HEK293 (cell line): ENCODE data around the gene SHANK2.

Experiments used
- CTCF ChIA-PET: fragments of 350-600 bp; formaldehyde crosslinking; extraction: SDS; loops from one replicate; lab custom pipeline; 2021; ENCODE audit warnings: antibody characterized with exemption; lab: Yijun Ruan, JAX
- POLR2A ChIA-PET: fragments of 300-600 bp; formaldehyde crosslinking; extraction: SDS; loops from one replicate; lab custom pipeline; 2020; ENCODE audit warnings: antibody characterized with exemption, inconsistent platforms; lab: Yijun Ruan, JAX
- H3K27ac ChIP-seq: fragments of 200-500 bp; sonication (Bioruptor generic); 2 replicates; pipeline ENCODE4 v1.5.1; 2014; ENCODE audit warnings: low read depth, low read length, control low read depth, inconsistent platforms; ENCODE audit errors: extremely low read depth
- H3K36me3 ChIP-seq, 2 experiments: fragments of 200-500 bp in 1 of 2; sonication (Bioruptor generic) in 1 of 2; 1 replicate in 1 of 2; 2 replicates in 1 of 2; pipeline ENCODE4 v1.5.1; 2014 to 2017; ENCODE audit warnings: inconsistent platforms in 2 of 2, low read length in 2 of 2; ENCODE audit not compliant: control insufficient read depth in 2 of 2, insufficient read depth in 1 of 2
- H3K4me1 ChIP-seq: fragments of 200-500 bp; sonication (Bioruptor generic); 2 replicates; pipeline ENCODE4 v1.5.1; 2014; ENCODE audit warnings: mild to moderate bottlenecking, low read length, inconsistent platforms; ENCODE audit not compliant: control insufficient read depth, insufficient read depth
- H3K4me3 ChIP-seq: 2 replicates; pipeline ENCODE4 v1.5.1; 2011; ENCODE audit warnings: low read depth, mild to moderate bottlenecking, control low read depth, low read length, moderate library complexity
- H3K9me3 ChIP-seq: fragments of 200-500 bp; sonication (Bioruptor generic); 2 replicates; pipeline ENCODE4 v1.5.1; 2014; ENCODE audit warnings: low read depth, low read length, inconsistent platforms; ENCODE audit not compliant: control insufficient read depth, insufficient read depth
- HOXA7 ChIP-seq: sonication (generic); formaldehyde crosslinking; IDR thresholded peaks from 2 replicates; pipeline ENCODE4 v1.8.1; 2022; ENCODE audit warnings: missing genetic modification reagents, borderline replicate concordance
- KLF10 ChIP-seq: fragments of 450-650 bp; IDR thresholded peaks from 2 replicates; pipeline ENCODE4 v1.5.1; 2018; ENCODE audit warnings: missing biosample characterization, mild to moderate bottlenecking, missing genetic modification characterization
- OSR2 ChIP-seq: fragments of 450-650 bp; formaldehyde crosslinking; IDR thresholded peaks from 2 replicates; pipeline ENCODE4 v1.5.1; 2016; ENCODE audit warnings: missing biosample characterization, missing genetic modification characterization
- OVOL3 ChIP-seq: fragments of 450-650 bp; formaldehyde crosslinking; IDR thresholded peaks from 2 replicates; pipeline ENCODE4 v1.5.1; 2016; ENCODE audit warnings: missing biosample characterization, missing genetic modification characterization
- RBAK ChIP-seq: fragments of 450-650 bp; formaldehyde crosslinking; IDR thresholded peaks from 2 replicates; pipeline ENCODE4 v1.5.1; 2016; ENCODE audit warnings: missing biosample characterization, missing genetic modification characterization
- YY1 ChIP-seq: fragments of 450-650 bp; formaldehyde crosslinking; IDR thresholded peaks from 2 replicates; pipeline ENCODE4 v1.5.1; 2018; ENCODE audit warnings: missing biosample characterization, missing genetic modification characterization
- ZNF138 ChIP-seq: fragments of 450-650 bp; formaldehyde crosslinking; IDR thresholded peaks from 2 replicates; pipeline ENCODE4 v1.5.1; 2016; ENCODE audit warnings: missing biosample characterization, missing genetic modification characterization, borderline replicate concordance
- ZNF169 ChIP-seq: fragments of 450-650 bp; formaldehyde crosslinking; IDR thresholded peaks from 2 replicates; pipeline ENCODE4 v1.5.1; 2016; ENCODE audit warnings: missing biosample characterization, missing genetic modification characterization
- ZNF174 ChIP-seq: fragments of 450-650 bp; formaldehyde crosslinking; IDR thresholded peaks from 2 replicates; pipeline ENCODE4 v1.5.0; 2017; ENCODE audit warnings: missing biosample characterization, mild to moderate bottlenecking, missing genetic modification characterization
- ZNF23 ChIP-seq: fragments of 450-650 bp; formaldehyde crosslinking; IDR thresholded peaks from 2 replicates; pipeline ENCODE4 v1.5.1; 2016; ENCODE audit warnings: missing biosample characterization, missing genetic modification characterization, borderline replicate concordance
- ZNF24 ChIP-seq: fragments of 450-650 bp; formaldehyde crosslinking; IDR thresholded peaks from 2 replicates; pipeline ENCODE4 v1.5.1; 2016; ENCODE audit warnings: missing biosample characterization, missing genetic modification characterization
- ZNF391 ChIP-seq: fragments of 450-650 bp; formaldehyde crosslinking; IDR thresholded peaks from 2 replicates; pipeline ENCODE4 v1.5.1; 2016; ENCODE audit warnings: low read depth, missing biosample characterization, missing genetic modification characterization, borderline replicate concordance
- ZNF394 ChIP-seq: fragments of 450-650 bp; formaldehyde crosslinking; IDR thresholded peaks from 2 replicates; pipeline ENCODE4 v1.5.1; 2016; ENCODE audit warnings: missing biosample characterization, missing genetic modification characterization, mild to moderate bottlenecking, moderate library complexity, borderline replicate concordance
- ZNF416 ChIP-seq: fragments of 450-650 bp; formaldehyde crosslinking; IDR thresholded peaks from 2 replicates; pipeline ENCODE4 v1.5.1; 2016; ENCODE audit warnings: missing biosample characterization, missing genetic modification characterization
- ZNF521 ChIP-seq: fragments of 450-650 bp; formaldehyde crosslinking; IDR thresholded peaks from 2 replicates; pipeline ENCODE4 v1.5.1; 2017; ENCODE audit warnings: missing biosample characterization, mild to moderate bottlenecking, missing genetic modification characterization
- ZNF529 ChIP-seq: fragments of 450-650 bp; formaldehyde crosslinking; IDR thresholded peaks from 2 replicates; pipeline ENCODE4 v1.5.1; 2017; ENCODE audit warnings: missing genetic modification characterization, missing biosample characterization; ENCODE audit not compliant: insufficient replicate concordance
- ZNF549 ChIP-seq: fragments of 450-650 bp; IDR thresholded peaks from 2 replicates; pipeline ENCODE4 v1.5.1; 2018; ENCODE audit warnings: missing biosample characterization, missing genetic modification characterization, mild to moderate bottlenecking, inconsistent platforms, moderate library complexity
- ZNF555 ChIP-seq: fragments of 450-650 bp; formaldehyde crosslinking; conservative IDR thresholded peaks from 2 replicates; pipeline ENCODE4 v1.5.1; 2017; ENCODE audit warnings: missing biosample characterization, mild to moderate bottlenecking, missing genetic modification characterization, inconsistent platforms
- ZNF596 ChIP-seq: fragments of 450-650 bp; IDR thresholded peaks from 2 replicates; pipeline ENCODE4 v1.5.0; 2018; ENCODE audit warnings: missing biosample characterization, mild to moderate bottlenecking, missing genetic modification characterization, moderate library complexity
- ZNF600 ChIP-seq: fragments of 450-650 bp; formaldehyde crosslinking; IDR thresholded peaks from 2 replicates; pipeline ENCODE4 v1.5.1; 2016; ENCODE audit warnings: missing biosample characterization, missing genetic modification characterization
- ZNF707 ChIP-seq: fragments of 450-650 bp; formaldehyde crosslinking; IDR thresholded peaks from 2 replicates; pipeline ENCODE4 v1.5.1; 2016; ENCODE audit warnings: missing biosample characterization, missing genetic modification characterization
- ZNF830 ChIP-seq: fragments of 450-650 bp; IDR thresholded peaks from 2 replicates; pipeline ENCODE4 v1.5.0; 2018; ENCODE audit warnings: missing biosample characterization, missing genetic modification characterization, low read depth, mild to moderate bottlenecking, moderate library complexity
- TF ChIP-seq, protein P1 (sequence below): fragments of 450-650 bp; formaldehyde crosslinking; IDR thresholded peaks from 2 replicates; pipeline ENCODE4 v1.5.1; 2016; ENCODE audit warnings: missing biosample characterization, missing genetic modification characterization
- TF ChIP-seq, protein P2 (sequence below): fragments of 450-650 bp; formaldehyde crosslinking; IDR thresholded peaks from 2 replicates; pipeline ENCODE4 v1.5.1; 2017; ENCODE audit warnings: missing biosample characterization, missing genetic modification characterization
- TF ChIP-seq, protein P3 (sequence below): fragments of 450-650 bp; formaldehyde crosslinking; IDR thresholded peaks from 2 replicates; pipeline ENCODE4 v1.5.1; 2016; ENCODE audit warnings: missing biosample characterization, missing genetic modification characterization
- TF ChIP-seq, protein P4 (sequence below): fragments of 450-650 bp; formaldehyde crosslinking; IDR thresholded peaks from 2 replicates; pipeline ENCODE4 v1.5.1; 2016; ENCODE audit warnings: missing biosample characterization, missing genetic modification characterization

The SHANK2 gene

DNA sequence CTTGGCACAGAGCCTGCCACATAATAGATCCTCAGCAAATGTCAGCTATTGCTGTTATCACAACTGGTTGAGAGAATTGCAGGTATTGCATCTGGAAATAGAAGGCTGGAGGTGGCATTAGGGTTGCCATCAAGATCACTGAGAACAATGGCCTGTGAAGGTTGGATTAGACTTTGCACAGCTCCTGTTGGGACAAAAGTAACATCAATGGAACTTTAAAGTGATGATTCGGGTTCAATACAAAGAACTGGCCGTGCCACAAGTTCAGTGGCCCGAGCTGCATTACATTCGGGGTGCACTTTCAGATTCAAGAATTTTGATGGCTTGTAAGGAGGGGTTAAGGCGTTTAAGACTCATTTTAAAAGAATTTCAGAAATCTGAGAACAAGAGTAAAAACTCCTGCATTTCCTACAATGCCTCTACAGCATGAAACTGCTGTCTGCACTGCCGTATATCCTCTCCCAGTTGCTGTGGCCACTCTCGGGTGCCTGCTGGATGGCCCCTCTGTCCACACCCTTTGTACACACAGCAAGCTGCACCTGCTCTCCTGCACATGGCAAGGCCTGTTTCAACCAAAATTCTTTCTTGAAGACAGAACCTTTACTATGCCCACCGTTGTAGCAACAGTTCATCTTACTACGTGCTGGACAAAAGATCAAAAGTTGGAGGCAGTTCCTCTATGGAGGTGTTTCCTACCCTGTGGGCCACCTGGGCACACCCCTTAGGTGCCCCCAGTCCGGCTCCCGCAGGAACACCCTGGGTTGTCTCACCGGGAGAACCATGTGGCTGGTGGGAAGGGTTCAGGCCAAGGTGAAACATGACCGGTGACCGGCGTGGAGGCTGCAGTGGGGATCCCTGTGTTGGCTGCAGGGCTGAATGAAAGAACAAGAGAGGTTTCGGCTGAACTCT, 17.5 kb upstream of the SHANK2 start:
- H3K4me3 ChIP-seq, result no peak overlapping the region
- no peaks in the 10 kb centered on the region for H3K4me1 ChIP-seq
- H3K36me3 ChIP-seq, result no peaks in the 10 kb centered on the region
- ChIA-PET CTCF (no interaction called here), POLR2A (no interaction called here)
- no peaks in the 10 kb centered on the region for H3K9me3 ChIP-seq
- TF ChIP-seq RBAK (tag by site-specific recombination) (no peak), ZNF529 (tag by site-specific recombination) (no peak), ZNF707 (no peak), ZNF555 (tag by site-specific recombination) (no peak), HOXA7 (CRISPR knock-in tag) (no peak), ZNF394 (tag by site-specific recombination) (no peak), ZNF830 (tag by site-specific recombination) (no peak)
- TF ChIP-seq, protein P1, sequence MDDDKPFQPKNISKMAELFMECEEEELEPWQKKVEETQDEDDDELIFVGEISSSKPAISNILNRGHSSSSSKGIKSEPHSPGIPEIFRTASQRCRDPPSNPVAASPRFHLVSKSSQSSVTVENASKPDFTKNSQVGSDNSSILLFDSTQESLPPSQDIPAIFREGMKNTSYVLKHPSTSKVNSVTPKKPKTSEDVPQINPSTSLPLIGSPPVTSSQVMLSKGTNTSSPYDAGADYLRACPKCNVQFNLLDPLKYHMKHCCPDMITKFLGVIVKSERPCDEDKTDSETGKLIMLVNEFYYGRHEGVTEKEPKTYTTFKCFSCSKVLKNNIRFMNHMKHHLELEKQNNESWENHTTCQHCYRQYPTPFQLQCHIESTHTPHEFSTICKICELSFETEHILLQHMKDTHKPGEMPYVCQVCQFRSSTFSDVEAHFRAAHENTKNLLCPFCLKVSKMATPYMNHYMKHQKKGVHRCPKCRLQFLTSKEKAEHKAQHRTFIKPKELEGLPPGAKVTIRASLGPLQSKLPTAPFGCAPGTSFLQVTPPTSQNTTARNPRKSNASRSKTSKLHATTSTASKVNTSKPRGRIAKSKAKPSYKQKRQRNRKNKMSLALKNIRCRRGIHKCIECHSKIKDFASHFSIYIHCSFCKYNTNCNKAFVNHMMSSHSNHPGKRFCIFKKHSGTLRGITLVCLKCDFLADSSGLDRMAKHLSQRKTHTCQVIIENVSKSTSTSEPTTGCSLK (tag by site-specific recombination), result no peak
- no peak overlapping the region for H3K27ac ChIP-seq

DNA sequence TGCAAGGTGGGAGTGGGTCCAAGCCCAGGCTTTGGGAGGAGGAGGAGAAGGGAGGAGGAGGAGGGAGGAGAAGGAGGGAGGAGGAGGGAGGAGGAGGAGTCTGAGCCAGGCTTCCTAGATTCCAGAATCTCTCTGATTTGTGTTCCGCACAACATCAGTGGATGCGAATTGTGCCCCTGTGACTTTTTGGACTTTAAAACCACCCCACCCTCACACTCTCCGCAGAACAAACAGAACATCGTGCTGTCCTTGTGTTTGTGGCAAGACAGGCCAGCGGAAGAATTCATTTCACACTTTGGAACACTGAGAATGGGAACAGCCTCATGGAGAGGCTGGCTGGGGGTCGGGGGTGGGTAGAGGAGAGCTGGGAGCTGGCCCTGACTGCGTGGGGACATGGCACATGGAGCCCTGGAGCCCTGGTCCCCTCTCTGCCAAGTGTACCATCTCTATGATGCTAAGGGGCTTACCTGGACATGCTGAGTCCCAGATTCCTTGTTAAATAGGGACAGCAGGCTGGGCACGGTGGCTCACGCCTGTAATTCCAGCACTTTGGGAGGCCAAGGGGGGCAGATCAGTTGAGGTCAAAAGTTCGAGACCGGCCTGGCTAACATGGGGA, 16.4 kb upstream of the SHANK2 start:
- Histone ChIP-seq H3K4me3 (no peak overlapping the region), H3K27ac (no peak overlapping the region)
- TF ChIP-seq OSR2 (tag by site-specific recombination) (no peak), ZNF549 (tag by site-specific recombination) (no peak), ZNF521 (tag by site-specific recombination) (no peak), ZNF416 (tag by site-specific recombination) (no peak), OVOL3 (tag by site-specific recombination) (no peak), ZNF24 (tag by site-specific recombination) (no peak), ZNF391 (no peak), ZNF169 (tag by site-specific recombination) (no peak), YY1 (tag by site-specific recombination) (no peak), KLF10 (no peak), ZNF600 (tag by site-specific recombination) (no peak), ZNF174 (tag by site-specific recombination) (no peak), ZNF596 (tag by site-specific recombination) (no peak), ZNF138 (tag by site-specific recombination) (no peak), ZNF23 (tag by site-specific recombination) (no peak)
- TF ChIP-seq, protein P2, sequence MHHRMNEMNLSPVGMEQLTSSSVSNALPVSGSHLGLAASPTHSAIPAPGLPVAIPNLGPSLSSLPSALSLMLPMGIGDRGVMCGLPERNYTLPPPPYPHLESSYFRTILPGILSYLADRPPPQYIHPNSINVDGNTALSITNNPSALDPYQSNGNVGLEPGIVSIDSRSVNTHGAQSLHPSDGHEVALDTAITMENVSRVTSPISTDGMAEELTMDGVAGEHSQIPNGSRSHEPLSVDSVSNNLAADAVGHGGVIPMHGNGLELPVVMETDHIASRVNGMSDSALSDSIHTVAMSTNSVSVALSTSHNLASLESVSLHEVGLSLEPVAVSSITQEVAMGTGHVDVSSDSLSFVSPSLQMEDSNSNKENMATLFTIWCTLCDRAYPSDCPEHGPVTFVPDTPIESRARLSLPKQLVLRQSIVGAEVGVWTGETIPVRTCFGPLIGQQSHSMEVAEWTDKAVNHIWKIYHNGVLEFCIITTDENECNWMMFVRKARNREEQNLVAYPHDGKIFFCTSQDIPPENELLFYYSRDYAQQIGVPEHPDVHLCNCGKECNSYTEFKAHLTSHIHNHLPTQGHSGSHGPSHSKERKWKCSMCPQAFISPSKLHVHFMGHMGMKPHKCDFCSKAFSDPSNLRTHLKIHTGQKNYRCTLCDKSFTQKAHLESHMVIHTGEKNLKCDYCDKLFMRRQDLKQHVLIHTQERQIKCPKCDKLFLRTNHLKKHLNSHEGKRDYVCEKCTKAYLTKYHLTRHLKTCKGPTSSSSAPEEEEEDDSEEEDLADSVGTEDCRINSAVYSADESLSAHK (tag by site-specific recombination), result no peak
- TF ChIP-seq, protein P3, sequence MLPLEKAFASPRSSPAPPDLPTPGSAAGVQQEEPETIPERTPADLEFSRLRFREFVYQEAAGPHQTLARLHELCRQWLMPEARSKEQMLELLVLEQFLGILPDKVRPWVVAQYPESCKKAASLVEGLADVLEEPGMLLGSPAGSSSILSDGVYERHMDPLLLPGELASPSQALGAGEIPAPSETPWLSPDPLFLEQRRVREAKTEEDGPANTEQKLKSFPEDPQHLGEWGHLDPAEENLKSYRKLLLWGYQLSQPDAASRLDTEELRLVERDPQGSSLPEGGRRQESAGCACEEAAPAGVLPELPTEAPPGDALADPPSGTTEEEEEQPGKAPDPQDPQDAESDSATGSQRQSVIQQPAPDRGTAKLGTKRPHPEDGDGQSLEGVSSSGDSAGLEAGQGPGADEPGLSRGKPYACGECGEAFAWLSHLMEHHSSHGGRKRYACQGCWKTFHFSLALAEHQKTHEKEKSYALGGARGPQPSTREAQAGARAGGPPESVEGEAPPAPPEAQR, result no peak
- TF ChIP-seq, protein P4, sequence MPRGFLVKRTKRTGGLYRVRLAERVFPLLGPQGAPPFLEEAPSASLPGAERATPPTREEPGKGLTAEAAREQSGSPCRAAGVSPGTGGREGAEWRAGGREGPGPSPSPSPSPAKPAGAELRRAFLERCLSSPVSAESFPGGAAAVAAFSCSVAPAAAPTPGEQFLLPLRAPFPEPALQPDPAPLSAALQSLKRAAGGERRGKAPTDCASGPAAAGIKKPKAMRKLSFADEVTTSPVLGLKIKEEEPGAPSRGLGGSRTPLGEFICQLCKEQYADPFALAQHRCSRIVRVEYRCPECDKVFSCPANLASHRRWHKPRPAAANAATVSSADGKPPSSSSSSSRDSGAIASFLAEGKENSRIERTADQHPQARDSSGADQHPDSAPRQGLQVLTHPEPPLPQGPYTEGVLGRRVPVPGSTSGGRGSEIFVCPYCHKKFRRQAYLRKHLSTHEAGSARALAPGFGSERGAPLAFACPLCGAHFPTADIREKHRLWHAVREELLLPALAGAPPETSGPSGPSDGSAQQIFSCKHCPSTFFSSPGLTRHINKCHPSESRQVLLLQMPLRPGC, result no peak
- TF ChIP-seq, all 188 proteins: peak for 0
- ChIA-PET POLR2A (no interaction called here), CTCF (no interaction called here)
- Histone ChIP-seq H3K36me3 (no peaks in the 10 kb centered on the region), H3K9me3 (no peaks in the 10 kb centered on the region), H3K4me1 (no peaks in the 10 kb centered on the region)
